Right atrium auricular region (tissue), 2 donors: ENCODE data around the gene COQ2. TPM values are rescaled to one million over a fixed set of nuclear protein-coding genes. Genes with fewer than 3 reads are reported as not detected.

Source experiments
- DNase-seq: peaks from one replicate; pipeline ENCODE4 v3.0.0-alpha.2; 2019; ENCODE audit warnings: low spot score
- H3K27ac ChIP-seq, 2 donors: fragments of 200-600 bp; sonication (generic); 1 replicate in 1 of 2; 2 replicates in 1 of 2; pipeline ENCODE4 v1.5.1; 2016 to 2019
- H3K27me3 ChIP-seq, 2 donors: fragments of 200-600 bp; sonication (generic); one replicate each; pipeline versions ENCODE4 v1.5.1 to v1.6.0; 2017 to 2019
- H3K36me3 ChIP-seq: fragments of 200-600 bp; sonication (generic); one replicate; pipeline ENCODE4 v1.5.1; 2016
- H3K4me1 ChIP-seq, 2 donors: fragments of 200-600 bp; sonication (generic); one replicate each; pipeline versions ENCODE4 v1.5.1 to v1.6.0; 2017 to 2019
- H3K4me3 ChIP-seq, 2 donors: fragments of 200-600 bp; sonication (generic); 1 replicate in 1 of 2; 2 replicates in 1 of 2; pipeline ENCODE4 v1.5.1; 2017 to 2019; ENCODE audit warnings: mild to moderate bottlenecking in 1 of 2, moderate library complexity in 1 of 2
- H3K9me3 ChIP-seq, 2 donors: fragments of 200-600 bp; sonication (generic); one replicate each; pipeline ENCODE4 v1.5.1; 2019
- total RNA-seq, 2 donors: library from RNA; depleted of rRNA; stranded (reverse); fragments of >200 nt; gene quantifications; one replicate each; pipeline ENCODE4 v1.1.0, GENCODE V29; 2016
- TF ChIP-seq, protein P1 (sequence below), 2 donors: fragments of 200-600 bp; sonication (generic); IDR thresholded peaks; one replicate each; pipeline ENCODE4 v1.5.1; 2019; ENCODE audit warnings: antibody characterized with exemption in 2 of 2

The COQ2 gene
- total RNA-seq, 2 donors from 2014 or later: 12.0 to 15.1 TPM

DNA sequence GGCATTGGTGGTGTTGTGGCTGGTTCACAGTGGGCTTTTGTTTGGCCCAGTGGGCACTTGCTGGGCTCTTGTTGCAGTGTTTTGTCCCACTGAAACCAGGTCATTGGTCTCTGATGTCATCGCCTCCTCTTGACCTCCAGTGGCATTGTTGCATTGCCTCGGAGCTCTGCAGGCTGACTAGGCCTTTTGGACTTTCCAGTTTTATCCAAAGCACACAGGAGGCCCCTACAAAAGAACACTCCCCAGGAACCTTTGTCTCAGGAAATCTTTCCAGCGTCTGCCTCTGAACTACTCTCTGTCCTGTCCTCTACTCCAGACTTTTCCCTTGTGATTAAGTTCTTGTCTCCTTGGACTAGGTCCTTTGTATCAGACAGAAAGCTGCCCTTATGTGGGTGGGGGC, 54.8 kb downstream of the COQ2 start:
- DNase-seq: no peak
- H3K4me1 ChIP-seq: no peaks in the 10 kb centered on the region

DNA sequence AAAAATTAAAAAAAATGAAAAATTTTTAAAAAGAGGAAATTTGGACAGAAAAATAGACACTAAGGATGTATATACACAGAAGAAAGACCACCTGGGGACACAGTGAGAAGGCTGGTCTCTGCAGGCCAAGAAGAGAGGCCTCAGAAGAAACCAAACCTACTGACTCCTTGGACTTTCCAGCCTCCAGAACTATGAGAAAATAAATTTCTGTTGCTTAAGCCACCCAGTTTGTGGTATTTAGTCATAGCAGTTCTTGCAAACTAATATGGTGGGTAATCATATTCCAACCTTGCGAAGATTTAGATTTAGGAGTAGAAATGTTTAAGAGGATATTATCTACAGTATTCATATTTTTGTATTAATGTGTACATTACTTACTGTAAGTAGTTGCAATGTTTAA, 56.4 kb downstream of the COQ2 start:
- no peaks in the 10 kb centered on the region for H3K27me3 ChIP-seq
- no peak overlapping the region for H3K4me3 ChIP-seq
- no peak for DNase-seq
- no peaks in the 10 kb centered on the region for H3K36me3 ChIP-seq
- no peaks in the 10 kb centered on the region for H3K9me3 ChIP-seq
- H3K27ac ChIP-seq: no peak overlapping the region
- TF ChIP-seq, protein P1, sequence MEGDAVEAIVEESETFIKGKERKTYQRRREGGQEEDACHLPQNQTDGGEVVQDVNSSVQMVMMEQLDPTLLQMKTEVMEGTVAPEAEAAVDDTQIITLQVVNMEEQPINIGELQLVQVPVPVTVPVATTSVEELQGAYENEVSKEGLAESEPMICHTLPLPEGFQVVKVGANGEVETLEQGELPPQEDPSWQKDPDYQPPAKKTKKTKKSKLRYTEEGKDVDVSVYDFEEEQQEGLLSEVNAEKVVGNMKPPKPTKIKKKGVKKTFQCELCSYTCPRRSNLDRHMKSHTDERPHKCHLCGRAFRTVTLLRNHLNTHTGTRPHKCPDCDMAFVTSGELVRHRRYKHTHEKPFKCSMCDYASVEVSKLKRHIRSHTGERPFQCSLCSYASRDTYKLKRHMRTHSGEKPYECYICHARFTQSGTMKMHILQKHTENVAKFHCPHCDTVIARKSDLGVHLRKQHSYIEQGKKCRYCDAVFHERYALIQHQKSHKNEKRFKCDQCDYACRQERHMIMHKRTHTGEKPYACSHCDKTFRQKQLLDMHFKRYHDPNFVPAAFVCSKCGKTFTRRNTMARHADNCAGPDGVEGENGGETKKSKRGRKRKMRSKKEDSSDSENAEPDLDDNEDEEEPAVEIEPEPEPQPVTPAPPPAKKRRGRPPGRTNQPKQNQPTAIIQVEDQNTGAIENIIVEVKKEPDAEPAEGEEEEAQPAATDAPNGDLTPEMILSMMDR (IDR thresholded peaks at IDR 0.05): no peak
- H3K4me1 ChIP-seq: no peaks in the 10 kb centered on the region

More for the DNA sequence above, 54.8 kb downstream of the COQ2 start:
- H3K36me3 ChIP-seq: no peaks in the 10 kb centered on the region
- H3K27me3 ChIP-seq: no peaks in the 10 kb centered on the region
- H3K4me3 ChIP-seq: no peak overlapping the region
- TF ChIP-seq, protein P1 (IDR thresholded peaks at IDR 0.05): no peak
- H3K27ac ChIP-seq: no peak overlapping the region
- H3K9me3 ChIP-seq: no peaks in the 10 kb centered on the region

DNA sequence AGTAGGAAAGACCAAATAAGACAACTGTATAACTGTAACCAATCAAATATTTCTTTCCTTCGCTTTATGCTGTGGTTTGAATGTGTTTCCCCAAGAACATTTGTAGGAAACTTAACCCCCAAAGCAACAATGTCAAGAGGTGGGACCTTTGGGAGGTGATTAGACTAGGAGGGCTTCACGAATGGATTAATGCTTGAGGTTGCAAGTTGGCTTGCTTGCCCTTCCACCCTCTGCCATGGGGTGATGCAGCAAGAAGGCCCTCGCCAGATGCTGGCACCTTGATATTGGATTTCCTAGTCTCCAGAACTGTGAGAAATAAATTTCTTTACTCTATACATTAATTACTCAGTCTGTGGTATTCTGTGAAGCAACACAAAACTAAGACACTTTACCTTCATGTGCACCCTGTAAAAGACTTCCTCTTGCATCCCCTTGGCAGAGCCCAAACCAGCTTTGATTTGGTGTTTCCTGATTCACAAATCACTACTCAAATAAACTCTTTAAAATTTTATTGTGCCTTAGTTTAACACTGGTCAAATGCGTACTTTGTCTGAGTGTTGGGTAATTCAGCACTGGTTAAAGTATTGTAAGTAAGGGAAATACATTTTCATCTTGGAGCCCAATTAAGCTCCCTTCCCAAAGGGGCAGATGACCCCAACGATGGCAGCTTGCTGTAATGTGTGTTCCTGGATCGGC, 59.9 kb downstream of the COQ2 start:
- Histone ChIP-seq H3K9me3 (no peaks in the 10 kb centered on the region), H3K4me1 (no peaks in the 10 kb centered on the region), H3K4me3 (no peak overlapping the region), H3K27ac (no peak overlapping the region), H3K27me3 (no peaks in the 10 kb centered on the region), H3K36me3 (no peaks in the 10 kb centered on the region)
- no peak for DNase-seq
- TF ChIP-seq, protein P1 (IDR thresholded peaks at IDR 0.05): no peak

DNA sequence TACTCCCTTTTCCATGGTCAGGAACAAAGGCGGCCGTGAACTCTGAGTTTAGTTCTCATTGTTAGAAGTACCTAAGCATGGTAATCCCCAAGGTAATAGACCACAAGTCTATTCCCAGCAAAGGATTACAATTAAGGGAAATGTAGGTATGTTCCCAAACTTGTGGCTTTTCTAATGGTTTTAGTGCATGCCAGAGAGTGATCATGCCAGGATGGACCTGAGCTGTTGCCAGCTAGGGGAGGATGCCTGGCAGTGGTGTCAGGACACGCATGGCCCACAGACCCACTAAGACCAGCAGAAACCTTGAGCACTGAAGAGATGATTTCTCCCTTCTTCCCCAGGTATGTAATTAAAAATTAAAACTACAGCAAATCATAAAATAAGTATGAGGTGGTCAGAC, 60.8 kb downstream of the COQ2 start:
- Histone ChIP-seq H3K4me1 (no peaks in the 10 kb centered on the region), H3K36me3 (no peaks in the 10 kb centered on the region), H3K9me3 (no peaks in the 10 kb centered on the region), H3K27ac (no peak overlapping the region), H3K27me3 (no peaks in the 10 kb centered on the region), H3K4me3 (no peak overlapping the region)
- no peak for DNase-seq
- TF ChIP-seq, protein P1 (IDR thresholded peaks at IDR 0.05): no peak

DNA sequence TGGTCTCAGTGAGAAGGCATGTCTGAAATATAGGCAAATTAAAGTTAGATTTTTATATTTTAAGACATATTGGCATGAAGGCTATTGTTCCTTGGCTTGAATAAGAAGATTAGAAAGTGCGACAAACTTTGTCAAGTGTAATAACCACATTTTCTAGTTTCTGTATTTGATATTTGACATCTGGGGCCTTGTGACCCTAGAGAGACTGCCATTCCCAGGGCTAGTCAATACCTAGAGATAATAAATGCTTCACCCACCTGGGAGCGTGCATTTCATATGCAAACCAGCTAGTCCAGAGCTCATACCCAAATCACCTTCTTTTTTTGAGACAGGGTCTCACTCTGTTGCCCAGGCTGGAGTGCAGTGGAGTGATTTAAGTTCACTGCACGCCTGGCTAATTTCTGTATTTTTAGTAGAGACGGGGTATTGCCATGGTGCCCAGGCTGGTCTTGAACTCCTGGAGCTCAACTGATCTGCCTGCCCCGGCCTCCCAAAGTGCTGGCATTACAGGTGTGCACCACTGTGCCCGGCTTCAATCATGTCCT, 62.6 kb downstream of the COQ2 start:
- DNase-seq: no peak
- Histone ChIP-seq H3K4me1 (no peaks in the 10 kb centered on the region), H3K4me3 (no peak overlapping the region), H3K27me3 (no peaks in the 10 kb centered on the region), H3K27ac (no peak overlapping the region), H3K36me3 (no peaks in the 10 kb centered on the region), H3K9me3 (no peaks in the 10 kb centered on the region)
- TF ChIP-seq, protein P1 (IDR thresholded peaks at IDR 0.05): no peak
